Osteoblast (primary cell): ENCODE measurements around the gene PLXNA4. TPM values are rescaled to one million over a fixed set of nuclear protein-coding genes. Genes with fewer than 3 reads are reported as not detected.

Experiments used
- DNase-seq: peaks from one replicate; pipeline ENCODE4 v3.0.0; 2011; ENCODE audit warnings: low spot score, mixed read lengths; ENCODE audit not compliant: insufficient read length; ENCODE audit errors: missing footprints
- H2AFZ ChIP-seq: 2 replicates; pipeline ENCODE4 v1.6.0; 2011; ENCODE audit warnings: mild to moderate bottlenecking, low read length
- H3K27ac ChIP-seq: 2 replicates; pipeline ENCODE4 v1.5.1; 2011; ENCODE audit warnings: mild to moderate bottlenecking, low read depth, low read length, moderate library complexity
- H3K27me3 ChIP-seq: 2 replicates; pipeline ENCODE4 v1.6.0; 2012; ENCODE audit warnings: mild to moderate bottlenecking, control low read depth, inconsistent platforms, low read length, moderate library complexity; ENCODE audit not compliant: insufficient read depth
- H3K36me3 ChIP-seq: 2 replicates; pipeline ENCODE4 v1.5.1; 2011; ENCODE audit warnings: mild to moderate bottlenecking, low read length, control low read depth, moderate library complexity; ENCODE audit not compliant: insufficient read depth
- H3K4me1 ChIP-seq: 2 replicates; pipeline ENCODE4 v1.5.1; 2011; ENCODE audit warnings: mild to moderate bottlenecking, low read length, control low read depth, moderate library complexity; ENCODE audit not compliant: insufficient read depth
- H3K4me2 ChIP-seq: 2 replicates; pipeline ENCODE4 v1.6.0; 2011; ENCODE audit warnings: mild to moderate bottlenecking, low read length; ENCODE audit not compliant: insufficient read depth
- H3K4me3 ChIP-seq: fragments of 200-600 bp; sonication (generic); 3 replicates; pipeline ENCODE4 v1.5.1; 2012; ENCODE audit warnings: mild to moderate bottlenecking, low read length, inconsistent platforms; ENCODE audit not compliant: insufficient read depth
- H3K79me2 ChIP-seq: 2 replicates; pipeline ENCODE4 v1.6.0; 2012; ENCODE audit warnings: mild to moderate bottlenecking, low read length, control low read depth, inconsistent platforms; ENCODE audit not compliant: insufficient read depth
- H3K9me3 ChIP-seq: 2 replicates; pipeline ENCODE4 v1.5.1; 2011; ENCODE audit warnings: low read depth, low read length, control low read depth
- H4K20me1 ChIP-seq: 2 replicates; pipeline ENCODE4 v1.6.0; 2012; ENCODE audit warnings: mild to moderate bottlenecking, low read length, control low read depth; ENCODE audit not compliant: insufficient read depth
- total RNA-seq: library from RNA; depleted of rRNA; stranded (reverse); fragments of >200 nt; gene quantifications from 2 replicates; pipeline ENCODE4 v1.2.3, GENCODE V29; 2012
- TF ChIP-seq, protein P1 (sequence below): IDR thresholded peaks from 2 replicates; pipeline ENCODE4 v1.5.1; 2011; ENCODE audit warnings: mild to moderate bottlenecking, low read depth, low read length, moderate library complexity; ENCODE audit errors: extremely low read depth

PLXNA4 gene
- total RNA-seq, 1 donor: 4.3 TPM

- Histone ChIP-seq H3K4me1 (no peaks in the 10 kb centered on the region), H3K79me2 (no peaks in the 10 kb centered on the region), H3K36me3 (no peaks in the 10 kb centered on the region), H3K9me3 (no peaks in the 10 kb centered on the region), H3K27me3 (no peaks in the 10 kb centered on the region), H3K4me2 (no peak overlapping the region), H2AFZ (no peak overlapping the region), H3K27ac (no peak overlapping the region), H3K4me3 (no peak overlapping the region), H4K20me1 (no peaks in the 10 kb centered on the region)
- DNase-seq: no peak
- TF ChIP-seq, protein P1, sequence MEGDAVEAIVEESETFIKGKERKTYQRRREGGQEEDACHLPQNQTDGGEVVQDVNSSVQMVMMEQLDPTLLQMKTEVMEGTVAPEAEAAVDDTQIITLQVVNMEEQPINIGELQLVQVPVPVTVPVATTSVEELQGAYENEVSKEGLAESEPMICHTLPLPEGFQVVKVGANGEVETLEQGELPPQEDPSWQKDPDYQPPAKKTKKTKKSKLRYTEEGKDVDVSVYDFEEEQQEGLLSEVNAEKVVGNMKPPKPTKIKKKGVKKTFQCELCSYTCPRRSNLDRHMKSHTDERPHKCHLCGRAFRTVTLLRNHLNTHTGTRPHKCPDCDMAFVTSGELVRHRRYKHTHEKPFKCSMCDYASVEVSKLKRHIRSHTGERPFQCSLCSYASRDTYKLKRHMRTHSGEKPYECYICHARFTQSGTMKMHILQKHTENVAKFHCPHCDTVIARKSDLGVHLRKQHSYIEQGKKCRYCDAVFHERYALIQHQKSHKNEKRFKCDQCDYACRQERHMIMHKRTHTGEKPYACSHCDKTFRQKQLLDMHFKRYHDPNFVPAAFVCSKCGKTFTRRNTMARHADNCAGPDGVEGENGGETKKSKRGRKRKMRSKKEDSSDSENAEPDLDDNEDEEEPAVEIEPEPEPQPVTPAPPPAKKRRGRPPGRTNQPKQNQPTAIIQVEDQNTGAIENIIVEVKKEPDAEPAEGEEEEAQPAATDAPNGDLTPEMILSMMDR: no peak
These were observed 398.4 kb downstream of the PLXNA4 start for GRCh38 chr7:132177708-132178401.

GRCh38 chr7:132176719-132177118 lies 399.6 kb downstream of the PLXNA4 start:
- H3K4me1 ChIP-seq: no peaks in the 10 kb centered on the region
- no peak overlapping the region for H3K27ac ChIP-seq
- H3K27me3 ChIP-seq: no peaks in the 10 kb centered on the region
- no peak for DNase-seq
- TF ChIP-seq, protein P1: no peak
- H3K4me3 ChIP-seq: no peak overlapping the region
- no peaks in the 10 kb centered on the region for H3K36me3 ChIP-seq
- no peaks in the 10 kb centered on the region for H3K9me3 ChIP-seq
- no peak overlapping the region for H2AFZ ChIP-seq
- H3K79me2 ChIP-seq: no peaks in the 10 kb centered on the region
- no peaks in the 10 kb centered on the region for H4K20me1 ChIP-seq
- H3K4me2 ChIP-seq: no peak overlapping the region

GRCh38 chr7:132171130-132171576 lies 405.1 kb downstream of the PLXNA4 start:
- no peaks in the 10 kb centered on the region for H4K20me1 ChIP-seq
- DNase-seq: no peak
- H3K4me2 ChIP-seq: no peak overlapping the region
- no peak overlapping the region for H2AFZ ChIP-seq
- no peaks in the 10 kb centered on the region for H3K9me3 ChIP-seq
- no peak overlapping the region for H3K4me3 ChIP-seq
- H3K27ac ChIP-seq: no peak overlapping the region
- H3K4me1 ChIP-seq: no peaks in the 10 kb centered on the region
- no peaks in the 10 kb centered on the region for H3K79me2 ChIP-seq
- H3K36me3 ChIP-seq: no peaks in the 10 kb centered on the region
- TF ChIP-seq, protein P1: no peak
- no peaks in the 10 kb centered on the region for H3K27me3 ChIP-seq

DNA sequence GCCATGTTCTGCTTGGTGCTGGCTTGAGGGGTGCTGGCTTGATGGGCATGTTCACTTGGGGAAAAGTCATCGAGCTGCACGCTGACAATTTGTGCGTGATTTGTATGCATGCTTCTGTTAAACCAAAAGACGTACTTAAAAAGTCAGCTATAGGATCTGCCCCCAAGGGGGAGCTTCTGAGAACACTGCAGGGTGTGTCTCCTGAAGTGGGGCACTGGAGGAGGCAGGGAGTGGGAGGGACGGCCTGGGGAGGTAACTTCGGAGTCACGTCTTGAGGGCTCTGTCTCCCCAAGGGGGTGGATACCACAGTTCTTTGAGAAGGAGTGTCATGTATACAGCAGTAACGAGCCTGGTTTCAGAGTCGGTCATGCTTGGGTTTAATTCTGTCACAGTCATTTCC lies 406.5 kb downstream of the PLXNA4 start:
- H2AFZ ChIP-seq: no peak overlapping the region
- no peak overlapping the region for H3K4me3 ChIP-seq
- H3K36me3 ChIP-seq: peaks cover 2% of the 10 kb centered on the region
- no peaks in the 10 kb centered on the region for H4K20me1 ChIP-seq
- H3K4me2 ChIP-seq: no peak overlapping the region
- DNase-seq: no peak
- TF ChIP-seq, protein P1: no peak
- H3K27ac ChIP-seq: no peak overlapping the region
- no peaks in the 10 kb centered on the region for H3K9me3 ChIP-seq
- H3K79me2 ChIP-seq: no peaks in the 10 kb centered on the region
- no peaks in the 10 kb centered on the region for H3K27me3 ChIP-seq
- no peaks in the 10 kb centered on the region for H3K4me1 ChIP-seq
